ENCODE data around the gene SERPINH1. TPM values are rescaled to one million over a fixed set of nuclear protein-coding genes. Genes with fewer than 3 reads are reported as not detected.
A peak's percentile ranks its signal among the peaks of the same experiment; 100 is the strongest.

The SERPINH1 gene
- total RNA-seq, 1 donor from 2014 or later, result 4.5 TPM

GRCh38 chr11:75518204-75518549, 43.9 kb upstream of the SERPINH1 start:
- Mint-ChIP-seq H3K9me3 (no peaks in the 10 kb centered on the region), H3K4me3 (no peak overlapping the region), H3K27ac (peak overlapping the region; percentile 75), H3K27me3 (no peaks in the 10 kb centered on the region), H3K36me3 (ENCODE audit: low read depth) (no peaks in the 10 kb centered on the region), H3K4me1 (peaks cover 63% of the 10 kb centered on the region)
- ChIA-PET CTCF (interaction anchor here (2.5 kb wide), 1 partner anchor 14 kb away, joined by 14 read pairs; no protein-coding TSS in a partner anchor), POLR2A (interaction anchor here (1.1 kb wide), 1 partner anchor 8 kb away, joined by 3 read pairs; no protein-coding TSS in a partner anchor)
- no peak for TF ChIP-seq CTCF (IDR thresholded peaks at IDR 0.05)
- ATAC-seq (ENCODE audit: low read depth) (no peak), DNase-seq (no peak)
- intact Hi-C loops (cut with micrococcal nuclease), result no loop called here

- DNase-seq (no peak), ATAC-seq (ENCODE audit: low read depth) (no peak)
- Mint-ChIP-seq H3K27me3 (no peaks in the 10 kb centered on the region), H3K27ac (peak overlapping the region; percentile 72), H3K9me3 (no peaks in the 10 kb centered on the region), H3K4me3 (no peak overlapping the region), H3K4me1 (peaks cover 70% of the 10 kb centered on the region), H3K36me3 (ENCODE audit: low read depth) (no peaks in the 10 kb centered on the region)
- ChIA-PET CTCF (interaction anchor here (2.5 kb wide), 1 partner anchor 13 kb away, joined by 14 read pairs; no protein-coding TSS in a partner anchor), POLR2A (interaction anchor here (1.1 kb wide), 1 partner anchor 9 kb away, joined by 3 read pairs; no protein-coding TSS in a partner anchor)
- intact Hi-C loops (cut with micrococcal nuclease), result no loop called here
- no peak for TF ChIP-seq CTCF (IDR thresholded peaks at IDR 0.05)
Observed at GRCh38 chr11:75518771-75519653, 43.0 kb upstream of the SERPINH1 start.

GRCh38 chr11:75520688-75521087, 41.4 kb upstream of the SERPINH1 start:
- ChIA-PET CTCF (interaction anchor here (0.7 kb wide), 1 partner anchor 75 kb away, joined by 3 read pairs; no protein-coding TSS in a partner anchor), POLR2A (no interaction called here)
- Mint-ChIP-seq H3K36me3 (ENCODE audit: low read depth) (no peaks in the 10 kb centered on the region), H3K27ac (no peak overlapping the region), H3K4me1 (peaks cover 65% of the 10 kb centered on the region), H3K27me3 (no peaks in the 10 kb centered on the region), H3K4me3 (no peak overlapping the region), H3K9me3 (no peaks in the 10 kb centered on the region)
- ATAC-seq (ENCODE audit: low read depth), result no peak
- DNase-seq, result no peak
- TF ChIP-seq CTCF (IDR thresholded peaks at IDR 0.05), result no peak
- intact Hi-C loops (cut with micrococcal nuclease), result loop anchor here (5.0 kb wide), 1 partner anchor 43 kb away; no protein-coding TSS in a partner anchor

DNA sequence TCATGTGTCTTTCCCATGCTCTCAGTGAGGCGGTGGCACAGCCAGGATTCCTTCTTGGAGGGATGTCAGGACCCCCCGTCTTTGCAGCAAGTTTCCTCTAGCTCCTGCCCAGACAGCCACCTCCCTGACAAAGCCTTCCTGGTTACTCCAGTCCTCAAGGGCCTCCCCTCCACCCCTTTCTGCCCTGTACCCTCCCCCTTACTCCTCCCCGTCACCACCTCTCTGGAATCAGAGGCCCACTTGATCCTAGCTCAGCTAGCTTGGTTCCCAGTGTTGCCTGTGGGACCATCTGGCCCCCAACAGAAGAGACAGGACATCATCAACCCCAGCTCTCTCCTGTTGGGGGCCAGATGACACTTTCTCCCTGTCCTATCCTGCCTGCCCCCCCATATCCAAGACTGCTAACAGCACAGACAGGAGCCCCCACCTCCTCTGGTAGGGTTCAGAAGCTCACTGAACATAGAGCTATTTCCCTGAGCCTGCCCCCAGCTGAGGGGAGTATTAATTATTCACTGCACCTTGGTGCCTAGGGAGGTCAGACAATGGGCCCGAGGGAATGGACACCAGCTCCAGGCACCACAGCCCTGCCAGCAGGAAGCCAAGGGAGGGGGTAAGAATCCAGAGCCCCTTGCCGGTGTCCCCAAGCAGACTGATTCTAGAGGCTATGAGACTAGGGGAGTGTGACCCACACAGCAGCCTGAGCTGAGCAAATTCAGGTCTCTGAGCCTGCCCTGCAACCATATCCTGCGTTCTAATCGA, 39.6 kb upstream of the SERPINH1 start:
- H3K27me3 Mint-ChIP-seq, result no peaks in the 10 kb centered on the region
- ATAC-seq (ENCODE audit: low read depth) (no peak), DNase-seq (no peak)
- ChIA-PET CTCF (interaction anchor here (1.2 to 1.7 kb wide), 3 partner anchors 12 to 134 kb away, joined by 3 to 4 read pairs (median 4); no protein-coding TSS in a partner anchor), POLR2A (interaction anchor here (0.6 to 1.6 kb wide), 5 partner anchors 9 to 123 kb away, joined by 3 to 11 read pairs (median 3); no protein-coding TSS in a partner anchor)
- no peaks in the 10 kb centered on the region for H3K36me3 Mint-ChIP-seq (ENCODE audit: low read depth)
- H3K4me1 Mint-ChIP-seq, result peaks cover 55% of the 10 kb centered on the region
- no peak for TF ChIP-seq CTCF (IDR thresholded peaks at IDR 0.05)
- H3K27ac Mint-ChIP-seq, result peak overlapping the region; percentile 74
- no peaks in the 10 kb centered on the region for H3K9me3 Mint-ChIP-seq
- intact Hi-C loops (cut with micrococcal nuclease), result loop anchor here (5.0 kb wide), 1 partner anchor 45 kb away; no protein-coding TSS in a partner anchor
- no peak overlapping the region for H3K4me3 Mint-ChIP-seq

Data from activated B cell treated with CpG ODN at 0.5 μM for 24 hours (primary cell).